ENCODE data around the gene HOXB7.

Gene HOXB7

GRCh38 chr17:48636177-48637018, 25.6 kb upstream of the HOXB7 start:
- DNase-seq (ENCODE audit: low spot score) = peak; percentile 78

GRCh38 chr17:48634493-48635208, 23.8 kb upstream of the HOXB7 start:
- no peak for DNase-seq (ENCODE audit: low spot score)

DNA sequence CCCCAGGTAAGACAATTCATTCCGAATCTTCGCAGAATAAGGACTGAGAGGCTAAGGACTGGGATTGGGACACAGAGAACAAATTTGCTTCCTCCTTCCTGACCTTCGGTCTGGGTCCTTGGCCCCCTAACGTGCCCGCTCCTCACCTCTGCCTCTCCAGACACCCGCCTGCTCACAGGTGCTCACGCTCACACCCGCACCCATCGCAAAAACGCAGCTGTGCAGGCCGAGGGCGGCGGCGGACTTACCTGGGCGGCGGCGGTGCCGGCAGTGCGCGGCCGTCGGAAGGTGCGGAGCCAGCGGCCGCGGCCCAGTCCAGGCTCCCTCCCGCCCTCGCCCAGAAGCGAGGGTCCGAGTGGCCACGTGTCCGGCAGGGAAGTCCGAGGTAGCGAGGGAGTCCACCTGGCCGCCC, 22.5 kb upstream of the HOXB7 start:
- DNase-seq (ENCODE audit: low spot score) = no peak

DNA sequence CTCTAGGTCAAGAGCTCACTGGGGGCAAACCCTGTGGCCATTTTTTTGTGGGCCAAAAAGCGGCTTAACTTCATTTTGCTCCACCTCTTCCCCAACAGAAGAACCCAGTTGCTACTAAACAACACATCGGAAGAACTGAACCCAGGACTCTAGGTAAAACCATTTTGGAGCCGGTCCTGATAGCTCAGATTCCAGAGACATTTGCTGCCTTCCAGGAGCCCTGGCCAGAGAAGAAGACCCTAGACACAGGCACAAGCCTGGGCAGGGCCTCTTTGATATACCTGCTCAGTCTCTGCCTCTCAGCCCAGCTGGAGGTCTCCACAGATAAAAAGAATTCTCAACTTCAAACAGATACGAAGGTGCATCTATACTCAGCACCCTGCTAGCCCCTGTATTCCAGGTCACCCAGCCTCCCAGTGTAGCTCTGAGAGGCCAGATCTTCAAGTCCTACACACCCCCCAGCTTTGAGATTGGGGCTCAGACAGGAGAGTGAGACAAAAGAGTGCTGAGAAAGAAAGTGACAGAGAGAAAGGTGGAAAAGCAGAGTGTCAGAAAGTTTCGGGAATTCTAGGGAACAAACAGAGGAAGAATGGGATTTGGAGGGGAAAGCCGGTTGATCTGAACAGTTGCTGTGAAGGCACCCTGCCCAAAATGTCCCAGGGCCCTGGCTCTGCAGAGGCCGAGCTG, 21.9 kb upstream of the HOXB7 start:
- DNase-seq (ENCODE audit: low spot score) = no peak

GRCh38 chr17:48631693-48632578, 21.1 kb upstream of the HOXB7 start:
- no peak for DNase-seq (ENCODE audit: low spot score)

GRCh38 chr17:48630925-48631692, 20.3 kb upstream of the HOXB7 start:
- DNase-seq (ENCODE audit: low spot score) = no peak

- no peak for DNase-seq (ENCODE audit: low spot score)
These were observed 19.4 kb upstream of the HOXB7 start for GRCh38 chr17:48630009-48630924.

DNA sequence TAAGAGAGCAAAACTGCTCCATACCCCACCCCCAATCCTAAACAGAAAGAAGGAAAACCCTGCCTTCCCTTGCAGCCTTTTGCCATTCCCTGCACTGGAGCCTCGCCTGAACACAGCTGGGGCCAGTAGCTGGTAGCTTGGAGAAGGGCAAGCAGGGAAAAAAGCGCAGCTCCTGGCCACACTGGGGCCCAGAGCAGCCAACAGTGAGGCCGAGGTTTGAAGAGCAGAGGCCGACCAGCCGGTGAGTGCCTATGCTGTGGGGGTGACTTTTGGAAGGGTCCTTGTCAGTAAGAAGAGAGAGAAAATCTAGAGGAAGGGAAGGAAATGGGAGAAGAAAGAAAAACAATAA, 18.6 kb upstream of the HOXB7 start:
- DNase-seq (ENCODE audit: low spot score) = no peak

DNA sequence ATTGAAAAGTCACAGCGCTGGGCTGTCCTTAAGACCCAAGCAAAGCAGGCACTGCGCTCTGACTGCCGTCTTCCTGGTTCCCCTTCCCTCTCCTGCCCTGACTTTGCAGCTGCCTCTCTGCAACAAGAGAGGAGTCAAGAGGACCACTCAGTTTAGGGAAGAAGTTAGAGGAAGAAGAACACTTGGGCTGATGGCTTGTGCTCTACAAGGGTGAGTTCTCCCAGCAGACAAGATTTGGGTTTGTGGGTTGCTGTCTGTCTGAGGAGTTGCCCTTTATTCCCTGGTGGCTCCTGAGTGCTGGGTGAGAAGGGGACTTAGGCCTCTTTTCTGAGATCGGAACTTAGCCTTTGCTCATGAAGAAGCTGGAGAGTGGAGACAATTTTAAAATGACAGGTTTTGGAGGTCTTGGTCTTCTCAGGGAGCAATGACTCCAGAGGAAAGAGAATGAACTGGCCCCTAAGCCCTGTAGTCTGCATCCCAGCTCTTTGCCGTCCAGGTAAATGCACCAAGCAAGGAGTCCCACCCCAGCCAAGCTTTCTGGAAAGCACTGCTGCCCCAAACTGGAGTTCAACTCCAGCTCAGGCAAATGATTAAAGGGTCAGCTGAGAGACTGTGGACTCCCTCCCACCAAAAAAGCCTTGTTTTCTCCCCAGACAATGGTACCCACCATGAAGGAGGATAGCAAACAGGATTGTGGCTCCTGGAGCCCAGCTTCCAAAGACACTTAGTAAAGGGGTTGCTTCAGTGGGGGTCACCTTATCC, 18.0 kb upstream of the HOXB7 start:
- no peak for DNase-seq (ENCODE audit: low spot score)

DNA sequence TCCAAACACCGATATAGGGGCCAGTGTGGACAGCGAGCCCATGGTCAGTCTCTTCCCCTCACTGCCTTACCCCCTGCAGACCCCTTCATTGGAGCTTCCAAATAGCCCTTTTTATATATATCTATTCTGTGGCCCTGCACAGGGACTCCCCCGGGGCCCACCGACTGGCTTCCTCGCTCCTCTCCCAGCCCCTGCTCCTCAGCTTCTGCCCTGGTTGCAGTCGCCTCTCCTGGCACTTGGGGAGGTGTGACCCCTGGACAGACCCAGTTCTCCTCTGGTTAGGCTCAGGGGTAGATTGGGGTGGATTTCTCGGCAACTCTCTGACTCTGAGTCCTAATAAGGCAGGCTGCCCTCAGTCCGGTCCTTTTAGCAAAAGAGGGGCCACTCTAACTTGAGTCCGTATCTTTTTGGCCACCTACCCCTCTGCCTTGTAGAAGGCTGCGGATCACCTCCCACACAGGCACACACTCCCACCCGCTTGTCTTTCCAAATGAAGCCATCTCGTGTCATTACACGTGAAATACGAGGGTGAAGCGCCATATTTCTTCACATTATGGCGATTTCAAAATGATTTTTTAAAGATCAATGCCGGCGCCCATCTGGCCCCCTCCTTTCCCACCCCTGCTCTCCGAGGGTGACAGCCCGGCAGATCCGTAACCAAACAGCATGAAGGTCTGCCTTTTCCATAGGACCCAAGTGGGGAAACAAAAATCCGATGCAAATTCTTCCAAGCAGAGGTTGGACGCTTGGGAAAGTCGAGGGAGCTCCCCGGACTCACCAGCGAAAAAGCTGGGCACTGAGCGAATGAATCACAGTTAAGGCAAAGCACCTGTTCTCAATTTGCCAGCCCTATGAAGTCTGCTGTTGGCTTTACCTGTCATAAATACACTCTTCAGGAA, 17.1 kb upstream of the HOXB7 start:
- no peak for DNase-seq (ENCODE audit: low spot score)

- DNase-seq (ENCODE audit: low spot score) = no peak
These were observed 16.3 kb upstream of the HOXB7 start for GRCh38 chr17:48627118-48627597.

DNA sequence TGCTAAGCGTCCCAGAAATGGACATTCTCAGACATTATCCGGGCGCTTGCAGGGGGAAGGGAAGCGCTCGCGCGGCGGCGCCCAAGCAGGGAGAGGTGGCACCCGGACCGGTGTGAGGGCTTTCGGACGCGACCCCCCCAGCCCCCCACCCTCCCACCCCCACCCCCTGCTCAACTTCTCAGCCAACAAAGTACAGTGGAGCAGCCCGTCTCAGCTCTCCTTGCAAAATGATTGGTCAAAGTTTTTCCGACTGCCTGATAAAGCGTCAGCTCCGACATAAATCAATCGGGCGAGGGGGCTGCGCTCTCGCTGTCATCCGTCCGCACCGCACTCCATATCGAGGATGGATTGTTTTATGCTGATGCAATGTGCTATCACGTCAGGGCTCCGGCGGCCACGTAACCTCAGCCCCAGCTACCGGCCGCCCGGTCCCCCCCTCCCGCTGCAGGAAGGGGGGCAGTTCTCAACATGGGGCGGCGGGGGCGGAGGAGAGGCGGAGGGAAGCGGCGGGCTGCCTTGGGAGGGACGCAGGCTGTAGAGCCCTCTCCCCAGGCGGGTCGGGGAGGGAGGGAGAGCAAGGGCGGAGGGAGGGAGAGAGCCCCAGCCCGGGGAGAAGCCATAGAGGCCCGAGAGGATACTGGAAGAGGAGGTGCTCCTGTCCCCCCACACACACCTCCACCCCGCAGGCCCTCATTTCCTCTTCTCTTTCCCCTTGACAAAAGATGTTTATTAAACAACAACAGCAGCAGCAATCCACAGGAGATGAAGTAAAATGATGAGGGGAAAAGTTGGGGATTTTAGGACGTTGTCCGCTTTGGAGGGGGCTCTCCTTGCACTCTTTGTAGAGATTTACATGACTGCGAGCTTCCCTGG, 15.7 kb upstream of the HOXB7 start, which contains the start of gene HOXB9:
Gene HOXB9, minus strand, starts transcription at position 114 of the 873 bp plus-strand sequence. Its CDS starts 89 bp downstream, at position 25.
- DNase-seq (ENCODE audit: low spot score) = no peak

GRCh38 chr17:48625495-48626244, 14.9 kb upstream of the HOXB7 start:
- no peak for DNase-seq (ENCODE audit: low spot score)

DNA sequence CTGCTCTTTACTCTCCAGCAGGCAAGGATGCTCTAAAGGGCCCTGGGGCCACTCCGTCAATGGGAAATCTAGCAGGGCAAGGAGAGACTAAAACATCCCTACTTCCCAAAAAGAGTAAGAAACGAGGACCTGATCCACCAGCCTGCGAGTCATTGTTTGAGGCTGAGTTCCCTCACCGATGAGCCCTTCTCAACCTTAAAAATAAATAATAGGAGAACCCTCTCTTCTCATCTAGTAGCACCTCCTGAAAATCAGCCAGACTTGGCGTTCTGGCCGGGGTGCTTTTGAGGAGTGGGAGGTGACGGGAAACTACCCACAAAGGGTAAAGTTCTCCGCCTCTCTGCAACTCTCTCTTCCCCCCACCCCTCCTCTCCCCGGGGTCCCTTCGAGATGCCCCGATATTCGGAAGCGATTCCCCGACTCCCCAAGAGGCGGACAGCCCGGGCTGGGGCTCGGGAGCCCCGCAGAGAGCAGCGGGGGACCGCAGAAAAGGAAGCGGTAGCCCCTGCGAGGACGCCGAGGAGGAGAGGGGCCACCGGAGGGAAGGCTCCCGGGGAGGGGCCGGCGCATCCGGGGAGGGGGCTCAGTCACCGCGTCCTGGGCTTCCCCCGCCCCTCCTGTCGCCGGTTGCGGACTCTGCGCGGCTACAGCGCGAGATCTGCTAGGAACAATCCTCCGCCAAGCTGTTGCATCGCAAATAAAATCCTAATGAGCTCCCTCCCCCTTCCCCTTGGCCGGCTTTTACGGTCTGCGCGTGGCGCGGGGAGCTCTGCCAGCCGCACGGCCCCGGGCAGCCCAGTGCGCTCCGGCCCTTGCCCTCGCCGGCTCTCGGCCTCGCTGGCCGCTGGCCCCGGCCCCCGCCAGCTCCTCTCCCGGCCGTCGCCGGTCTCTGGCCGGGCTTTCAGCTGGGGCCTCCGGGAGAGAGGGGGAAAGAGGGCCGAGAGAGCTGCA, 14.0 kb upstream of the HOXB7 start:
- no peak for DNase-seq (ENCODE audit: low spot score)

GRCh38 chr17:48624118-48624517, 13.3 kb upstream of the HOXB7 start:
- DNase-seq (ENCODE audit: low spot score) = no peak
